GM18502 (cell line): ENCODE data around the gene GLP2R.
"Not testable (repeated sequence)": the region's sequence is repeated elsewhere in the genome, so short reads cannot be mapped to it uniquely, and the experiment has no call there.

Source experiments
- ATAC-seq: cut with Tn5 transposase; IDR thresholded peaks from one replicate; pipeline ENCODE4 v1.9.1; 2021; ENCODE audit warnings: mild to moderate bottlenecking; ENCODE audit not compliant: unreplicated experiment, poor library complexity

The GLP2R gene

GRCh38 chr17:9916108-9916507 lies 90.4 kb downstream of the GLP2R start:
- no peak for ATAC-seq

DNA sequence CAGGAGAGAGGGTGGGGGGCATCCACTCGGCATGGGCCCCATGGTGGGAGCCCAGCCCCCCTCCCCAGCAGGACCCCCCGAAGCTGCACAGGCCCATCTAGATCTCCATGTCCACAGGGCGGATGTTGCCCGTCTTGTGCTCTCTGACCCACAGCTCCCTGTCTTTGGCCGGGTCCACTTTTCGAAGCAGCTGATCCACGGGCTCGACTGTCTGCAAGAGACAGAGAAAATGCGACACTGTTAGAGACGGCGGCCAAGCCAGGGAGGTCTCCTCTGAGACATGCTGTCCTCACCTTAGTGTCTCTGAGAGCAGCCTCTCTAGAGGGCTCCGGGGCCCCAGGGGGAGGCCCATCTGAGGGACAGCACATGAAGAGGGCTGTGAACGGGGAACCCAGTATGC lies 91.4 kb downstream of the GLP2R start:
- ATAC-seq = no peak

- no peak for ATAC-seq
These were observed 92.1 kb downstream of the GLP2R start for GRCh38 chr17:9917801-9918200.

GRCh38 chr17:9918352-9918751 lies 92.6 kb downstream of the GLP2R start:
- ATAC-seq = no peak

GRCh38 chr17:9918804-9919352 lies 93.2 kb downstream of the GLP2R start:
- ATAC-seq = no peak

GRCh38 chr17:9921216-9921615 lies 95.5 kb downstream of the GLP2R start:
- not testable (repeated sequence) for ATAC-seq

DNA sequence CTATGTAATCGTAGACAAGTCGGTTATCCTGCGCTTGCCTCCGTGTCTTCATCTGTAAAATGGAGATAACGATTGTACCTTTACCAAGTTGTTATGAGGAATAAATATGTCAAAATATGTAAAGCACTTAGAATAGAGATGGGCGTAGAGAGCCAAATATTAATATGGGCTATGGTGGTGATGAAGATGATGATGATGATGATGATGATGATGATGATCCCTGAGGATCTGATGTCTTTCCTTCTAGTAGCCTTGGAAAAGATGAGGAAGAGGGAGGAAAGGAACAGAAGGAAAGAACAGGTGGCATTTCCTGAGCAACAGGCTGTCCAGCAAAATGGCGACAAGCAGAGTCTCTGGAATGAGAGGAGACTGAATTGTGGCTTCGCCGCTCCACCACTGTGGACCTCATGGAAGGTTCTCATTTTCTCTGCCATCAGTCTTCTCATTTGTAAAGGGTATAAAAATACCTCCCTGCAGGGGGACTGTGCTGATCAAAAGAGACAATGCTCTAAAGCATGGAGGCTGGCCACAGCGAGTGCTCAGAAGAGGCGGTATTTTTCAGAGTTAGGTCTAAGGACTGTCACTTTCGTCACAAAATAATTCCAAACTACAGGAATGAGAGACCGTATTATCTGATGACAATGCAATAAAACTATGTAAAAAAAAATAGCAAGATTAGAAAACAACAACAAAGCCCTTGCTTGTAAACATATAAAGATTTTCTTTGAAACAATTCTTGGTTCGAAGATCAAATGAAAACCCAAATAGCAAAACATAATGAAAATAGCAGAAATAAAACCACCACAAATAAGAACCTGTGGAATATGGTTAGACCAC lies 96.5 kb downstream of the GLP2R start:
- no peak for ATAC-seq

- ATAC-seq = no peak
These were observed 99.0 kb downstream of the GLP2R start for GRCh38 chr17:9924735-9925191.

- no peak for ATAC-seq
These were observed 99.7 kb downstream of the GLP2R start for GRCh38 chr17:9925457-9925856.

- ATAC-seq = no peak
These were observed 100.6 kb downstream of the GLP2R start for GRCh38 chr17:9926150-9926804.

- ATAC-seq = no peak
These were observed 103.0 kb downstream of the GLP2R start for GRCh38 chr17:9928601-9929333.

GRCh38 chr17:9929871-9930270 lies 104.1 kb downstream of the GLP2R start:
- ATAC-seq = no peak

- no peak for ATAC-seq
These were observed 105.5 kb downstream of the GLP2R start for GRCh38 chr17:9931144-9931741.

DNA sequence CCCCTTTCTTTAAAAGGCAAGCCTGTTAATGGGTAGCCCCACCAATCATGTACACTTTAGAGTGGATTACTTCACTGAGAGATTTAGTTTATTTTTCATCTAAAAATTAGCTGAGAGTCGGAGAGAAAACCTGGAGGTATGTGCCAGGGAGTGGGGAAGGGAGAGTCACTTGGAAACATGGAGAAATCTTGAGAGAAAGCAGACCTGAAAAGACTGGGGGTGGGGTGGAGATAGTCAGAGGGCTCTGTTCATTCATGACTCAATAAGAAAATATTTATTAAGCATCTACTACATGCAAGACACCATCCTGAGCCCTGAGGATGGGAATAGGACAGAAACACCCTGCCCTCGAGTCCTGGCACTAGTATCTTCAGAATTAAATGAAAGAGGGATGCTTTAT lies 106.8 kb downstream of the GLP2R start:
- no peak for ATAC-seq

DNA sequence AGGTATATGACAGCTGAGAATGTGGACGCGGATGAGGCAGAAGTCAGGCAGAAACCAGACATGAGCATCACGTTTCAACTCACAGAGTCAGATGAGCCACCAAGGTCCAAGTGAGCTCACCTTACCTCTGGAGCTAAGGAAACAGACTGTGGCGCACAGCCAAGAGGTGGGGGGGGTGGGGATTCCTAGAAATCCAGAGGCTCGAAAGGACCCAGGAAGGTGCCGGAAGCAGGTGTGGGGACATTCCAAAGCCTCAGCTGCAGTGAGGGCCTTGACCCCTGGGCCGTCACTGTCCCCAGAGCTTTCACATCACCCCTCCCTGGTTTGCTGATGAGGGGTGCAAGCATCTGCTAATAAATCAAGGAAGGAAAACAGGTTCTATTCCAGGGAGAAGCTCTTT lies 108.6 kb downstream of the GLP2R start:
- no peak for ATAC-seq

DNA sequence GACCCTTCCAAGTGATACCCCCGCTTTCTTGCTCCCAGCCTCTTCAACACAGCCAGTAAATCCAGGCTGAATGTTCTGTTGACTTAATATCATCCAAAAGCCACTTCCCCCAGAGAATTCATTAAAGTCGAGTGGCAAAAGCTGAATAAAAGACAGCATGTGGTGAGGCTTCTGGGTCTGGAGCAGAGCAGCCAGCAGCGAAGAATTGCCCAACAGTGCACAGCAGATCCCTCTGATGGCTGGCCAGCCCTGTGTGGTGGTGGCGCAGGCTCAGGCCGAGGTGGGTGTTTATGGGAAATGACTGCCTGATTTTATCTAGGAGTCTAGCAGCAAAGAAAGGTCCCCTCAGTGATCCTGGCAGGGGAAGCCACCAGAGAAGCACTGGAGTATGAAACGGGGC lies 109.7 kb downstream of the GLP2R start:
- no peak for ATAC-seq

DNA sequence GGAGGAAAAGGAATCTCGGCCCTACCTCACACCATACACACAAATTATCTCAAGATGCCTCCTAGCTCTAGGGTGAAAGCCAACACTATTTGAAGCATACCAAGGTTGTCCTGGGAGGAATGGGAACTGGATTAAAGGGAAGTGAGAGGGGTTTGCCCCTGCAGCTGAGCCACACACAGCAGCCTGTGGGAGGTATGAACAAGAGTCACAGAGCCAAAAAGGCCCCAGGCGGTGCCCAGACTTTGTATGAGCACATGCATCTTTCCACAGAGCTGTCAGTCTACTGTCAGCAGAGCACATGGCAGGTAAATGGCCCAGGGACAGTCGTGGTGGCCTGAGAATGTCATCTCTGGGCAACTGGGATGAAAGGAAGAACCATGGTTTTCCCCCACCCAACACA lies 110.4 kb downstream of the GLP2R start:
- ATAC-seq = no peak

GRCh38 chr17:9937241-9937761 lies 111.6 kb downstream of the GLP2R start:
- no peak for ATAC-seq

- no peak for ATAC-seq
These were observed 112.2 kb downstream of the GLP2R start for GRCh38 chr17:9937901-9938300.

- ATAC-seq = no peak
These were observed 113.0 kb downstream of the GLP2R start for GRCh38 chr17:9938764-9939163.
